ENCODE data around the gene RAPGEF1.
A peak's percentile ranks its signal among the peaks of the same experiment; 100 is the strongest.

Gene RAPGEF1

GRCh38 chr9:131784748-131785501, 45.0 kb upstream of the RAPGEF1 start:
- ChIA-PET CTCF (interaction anchor here (0.5 to 1.7 kb wide), 8 partner anchors 21 to 590 kb away, joined by 3 to 7 read pairs (median 3); no protein-coding TSS in a partner anchor), POLR2A (interaction anchor here (0.6 to 0.7 kb wide), 2 partner anchors 172 to 475 kb away, joined by 3 to 11 read pairs; no protein-coding TSS in a partner anchor)
- Histone ChIP-seq H3K27ac (ENCODE audit: extremely low read depth, low read depth, low read length) (no peak overlapping the region), H3K4me3 (ENCODE audit: low read depth, low read length) (no peak overlapping the region), H3K36me3 (ENCODE audit: control insufficient read depth in 2 of 2, insufficient read depth in 1 of 2, low read length in 2 of 2) (no peaks in the 10 kb centered on the region), H3K9me3 (ENCODE audit: control insufficient read depth, insufficient read depth, low read depth, low read length) (no peaks in the 10 kb centered on the region), H3K4me1 (ENCODE audit: control insufficient read depth, insufficient read depth, low read length) (no peaks in the 10 kb centered on the region)
- TF ChIP-seq ZNF514 (tag by site-specific recombination; IDR thresholded peaks at IDR 0.05) = no peak
- TF ChIP-seq YY1 (tag by site-specific recombination; IDR thresholded peaks at IDR 0.05) = no peak
- no peak for TF ChIP-seq YY2 (tag by site-specific recombination; IDR thresholded peaks at IDR 0.05)
- no peak for TF ChIP-seq ZNF19 (tag by site-specific recombination; IDR thresholded peaks at IDR 0.05; ENCODE audit: low read depth)
- no peak for TF ChIP-seq ZNF513 (tag by site-specific recombination; IDR thresholded peaks at IDR 0.05)
- TF ChIP-seq ZNF510 (tag by site-specific recombination; IDR thresholded peaks at IDR 0.05; ENCODE audit: insufficient replicate concordance) = no peak
- no peak for TF ChIP-seq GLIS2 (tag by site-specific recombination; IDR thresholded peaks at IDR 0.05)
- TF ChIP-seq ZNF555 (tag by site-specific recombination; conservative IDR thresholded peaks at IDR 0.05) = no peak
- TF ChIP-seq ZNF2 (tag by site-specific recombination; IDR thresholded peaks at IDR 0.05) = no peak
- no peak for TF ChIP-seq ZEB2 (tag by site-specific recombination; IDR thresholded peaks at IDR 0.05)
- TF ChIP-seq ZNF664 (tag by site-specific recombination; IDR thresholded peaks at IDR 0.05) = no peak
- TF ChIP-seq PRDM6 (tag by site-specific recombination; IDR thresholded peaks at IDR 0.05) = no peak

- CTCF ChIA-PET = no interaction called here
- POLR2A ChIA-PET = no interaction called here
- Histone ChIP-seq H3K4me3 (ENCODE audit: low read depth, low read length) (no peak overlapping the region), H3K36me3 (ENCODE audit: control insufficient read depth in 2 of 2, insufficient read depth in 1 of 2, low read length in 2 of 2) (no peaks in the 10 kb centered on the region), H3K4me1 (ENCODE audit: control insufficient read depth, insufficient read depth, low read length) (no peaks in the 10 kb centered on the region), H3K27ac (ENCODE audit: extremely low read depth, low read depth, low read length) (no peak overlapping the region), H3K9me3 (ENCODE audit: control insufficient read depth, insufficient read depth, low read depth, low read length) (no peaks in the 10 kb centered on the region)
- TF ChIP-seq YY1 (tag by site-specific recombination; IDR thresholded peaks at IDR 0.05) (no peak), ZIC2 (tag by site-specific recombination; IDR thresholded peaks at IDR 0.05) (peak; percentile 71), ZNF660 (tag by site-specific recombination; IDR thresholded peaks at IDR 0.05) (peak; percentile 78), GLIS1 (tag by site-specific recombination; IDR thresholded peaks at IDR 0.05) (peak; percentile 97)
Observed at GRCh38 chr9:131781069-131781468, 41.2 kb upstream of the RAPGEF1 start.

- H3K9me3 ChIP-seq (ENCODE audit: control insufficient read depth, insufficient read depth, low read depth, low read length) = no peaks in the 10 kb centered on the region
- POLR2A ChIA-PET = no interaction called here
- H3K4me3 ChIP-seq (ENCODE audit: low read depth, low read length) = no peak overlapping the region
- H3K4me1 ChIP-seq (ENCODE audit: control insufficient read depth, insufficient read depth, low read length) = no peaks in the 10 kb centered on the region
- CTCF ChIA-PET = interaction anchor here (0.6 to 1.3 kb wide), 3 partner anchors 11 to 493 kb away, joined by 3 to 5 read pairs (median 3); no protein-coding TSS in a partner anchor
- TF ChIP-seq REST (tag by site-specific recombination; IDR thresholded peaks at IDR 0.05) (peak; percentile 97), ZNF549 (tag by site-specific recombination; IDR thresholded peaks at IDR 0.05) (no peak)
- H3K27ac ChIP-seq (ENCODE audit: extremely low read depth, low read depth, low read length) = no peak overlapping the region
- H3K36me3 ChIP-seq (ENCODE audit: control insufficient read depth in 2 of 2, insufficient read depth in 1 of 2, low read length in 2 of 2) = no peaks in the 10 kb centered on the region
Observed at GRCh38 chr9:131776473-131776872, 36.6 kb upstream of the RAPGEF1 start.
